Nephron (organoid): ENCODE measurements around the gene CCL5.

Source experiments
- H3K27ac Mint-ChIP-seq, 3 experiments: 2 replicates each; pipeline ENCODE4 v1.8.0; 2020; ENCODE audit warnings: mixed read lengths in 3 of 3, mild to moderate bottlenecking in 2 of 3, moderate library complexity in 1 of 3
- H3K27me3 Mint-ChIP-seq: 2 replicates; pipeline ENCODE4 v1.8.0; 2021; ENCODE audit warnings: low read depth, mild to moderate bottlenecking, moderate library complexity, mixed read lengths
- H3K36me3 Mint-ChIP-seq: 2 replicates; pipeline ENCODE4 v1.8.0; 2020; ENCODE audit warnings: low read depth, mixed read lengths
- H3K4me1 Mint-ChIP-seq: 2 replicates; pipeline ENCODE4 v1.8.0; 2020; ENCODE audit warnings: mixed read lengths
- H3K4me3 Mint-ChIP-seq, 3 experiments: 2 replicates each; pipeline ENCODE4 v1.8.0; 2020; ENCODE audit warnings: mild to moderate bottlenecking in 3 of 3, mixed read lengths in 3 of 3, moderate library complexity in 2 of 3
- H3K9me3 Mint-ChIP-seq: 2 replicates; pipeline ENCODE4 v1.8.0; 2020; ENCODE audit warnings: mixed read lengths
- TF ChIP-seq, protein P1 (sequence below), 3 experiments: fragments of 200-600 bp; sonication (generic); IDR thresholded peaks; one replicate each; pipeline ENCODE4 v1.5.0; 2021; ENCODE audit warnings: antibody characterized with exemption in 3 of 3; ENCODE audit not compliant: unreplicated experiment in 3 of 3

Gene CCL5

DNA sequence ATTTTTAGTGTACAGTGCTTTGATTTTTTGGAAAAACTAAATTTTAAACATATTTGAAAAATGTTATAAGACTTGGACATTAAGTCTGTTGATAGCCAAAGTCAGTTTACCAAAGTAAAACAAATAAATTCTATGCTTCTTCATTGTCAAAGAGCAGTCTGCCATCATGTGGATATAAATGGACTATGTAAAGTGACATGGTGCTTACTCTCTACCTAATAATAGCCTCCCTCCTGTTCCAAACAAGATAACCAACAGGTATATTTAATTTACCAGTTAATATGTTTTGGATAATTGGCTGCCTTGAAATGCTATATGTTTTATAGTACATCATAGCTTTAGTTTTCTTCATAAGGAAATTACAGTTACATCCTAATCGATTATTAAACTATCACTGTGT lies 55.0 kb downstream of the CCL5 start:
- Mint-ChIP-seq H3K27ac (no peak overlapping the region), H3K4me3 (no peak overlapping the region), H3K9me3 (no peaks in the 10 kb centered on the region), H3K36me3 (peaks cover 78% of the 10 kb centered on the region), H3K4me1 (no peaks in the 10 kb centered on the region), H3K27me3 (no peaks in the 10 kb centered on the region)
- TF ChIP-seq, protein P1, sequence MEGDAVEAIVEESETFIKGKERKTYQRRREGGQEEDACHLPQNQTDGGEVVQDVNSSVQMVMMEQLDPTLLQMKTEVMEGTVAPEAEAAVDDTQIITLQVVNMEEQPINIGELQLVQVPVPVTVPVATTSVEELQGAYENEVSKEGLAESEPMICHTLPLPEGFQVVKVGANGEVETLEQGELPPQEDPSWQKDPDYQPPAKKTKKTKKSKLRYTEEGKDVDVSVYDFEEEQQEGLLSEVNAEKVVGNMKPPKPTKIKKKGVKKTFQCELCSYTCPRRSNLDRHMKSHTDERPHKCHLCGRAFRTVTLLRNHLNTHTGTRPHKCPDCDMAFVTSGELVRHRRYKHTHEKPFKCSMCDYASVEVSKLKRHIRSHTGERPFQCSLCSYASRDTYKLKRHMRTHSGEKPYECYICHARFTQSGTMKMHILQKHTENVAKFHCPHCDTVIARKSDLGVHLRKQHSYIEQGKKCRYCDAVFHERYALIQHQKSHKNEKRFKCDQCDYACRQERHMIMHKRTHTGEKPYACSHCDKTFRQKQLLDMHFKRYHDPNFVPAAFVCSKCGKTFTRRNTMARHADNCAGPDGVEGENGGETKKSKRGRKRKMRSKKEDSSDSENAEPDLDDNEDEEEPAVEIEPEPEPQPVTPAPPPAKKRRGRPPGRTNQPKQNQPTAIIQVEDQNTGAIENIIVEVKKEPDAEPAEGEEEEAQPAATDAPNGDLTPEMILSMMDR (IDR thresholded peaks at IDR 0.05; ENCODE audit: unreplicated experiment in 3 of 3), result no peak
